GM12878 (cell line): Measurements from ENCODE around the gene SIK3.

Source experiments
- CREM ChIP-seq: IDR thresholded peaks from 2 replicates; pipeline ENCODE4 v1.6.1; 2014; ENCODE audit warnings: antibody characterized with exemption, low read depth
- DPF2 ChIP-seq: fragments of 450-650 bp; IDR thresholded peaks from 2 replicates; pipeline ENCODE4 v1.6.1; 2017; ENCODE audit warnings: mild to moderate bottlenecking
- EZH2 ChIP-seq: IDR thresholded peaks from 2 replicates; pipeline ENCODE4 v1.6.1; 2012; ENCODE audit warnings: low read depth, mild to moderate bottlenecking, control low read depth, inconsistent platforms, low read length, borderline replicate concordance; ENCODE audit not compliant: control insufficient read depth
- FOS ChIP-seq: IDR thresholded peaks from 3 replicates; pipeline ENCODE4 v1.6.1; 2011; ENCODE audit warnings: borderline replicate concordance; ENCODE audit not compliant: insufficient read length; ENCODE audit errors: extremely low read depth
- KAT2A ChIP-seq: conservative IDR thresholded peaks from 2 replicates; pipeline ENCODE4 v1.6.1; 2011; ENCODE audit warnings: low read depth, low read length; ENCODE audit not compliant: control insufficient read depth
- SMAD1 ChIP-seq: fragments of 450-650 bp; IDR thresholded peaks from 2 replicates; pipeline ENCODE4 v1.6.1; 2018; ENCODE audit warnings: mild to moderate bottlenecking, low read depth; ENCODE audit not compliant: partially characterized antibody
- TAF1 ChIP-seq: IDR thresholded peaks from 2 replicates; pipeline ENCODE4 v1.6.1; 2011; ENCODE audit warnings: mild to moderate bottlenecking, low read depth, low read length, borderline replicate concordance
- TCF7 ChIP-seq: IDR thresholded peaks from 2 replicates; pipeline ENCODE4 v1.6.1; 2014; ENCODE audit warnings: antibody characterized with exemption, borderline replicate concordance
- ZNF24 ChIP-seq: fragments of 450-650 bp; IDR thresholded peaks from 2 replicates; pipeline ENCODE4 v1.6.1; 2017; ENCODE audit warnings: antibody characterized with exemption, mild to moderate bottlenecking
- ZNF274 ChIP-seq: IDR thresholded peaks from one replicate; pipeline ENCODE4 v1.8.0; 2011; ENCODE audit not compliant: insufficient read length, insufficient read depth
- TF ChIP-seq, protein P1 (sequence below), 3 experiments: IDR thresholded peaks in 2 of 3; conservative IDR thresholded peaks in 1 of 3; 2 replicates each; pipeline ENCODE4 v1.5.1; 2011; ENCODE audit warnings: low read depth in 3 of 3, low read length in 3 of 3, mild to moderate bottlenecking in 3 of 3, control low read depth in 2 of 3, moderate library complexity in 2 of 3, inconsistent platforms in 1 of 3, mixed read lengths in 1 of 3; ENCODE audit not compliant: control insufficient read depth in 2 of 3, insufficient read depth in 1 of 3; ENCODE audit errors: extremely low read depth in 1 of 3
- TF ChIP-seq, protein P2 (sequence below): fragments of 450-650 bp; IDR thresholded peaks from 2 replicates; pipeline ENCODE4 v1.6.1; 2016; ENCODE audit warnings: mild to moderate bottlenecking, moderate library complexity, borderline replicate concordance
- TF ChIP-seq, protein P3 (sequence below): fragments of 450-650 bp; IDR thresholded peaks from 2 replicates; pipeline ENCODE4 v1.6.1; 2017; ENCODE audit warnings: mild to moderate bottlenecking
- TF ChIP-seq, protein P4 (sequence below): fragments of 150-350 bp; IDR thresholded peaks from 2 replicates; pipeline ENCODE4 v1.6.1; 2016; ENCODE audit warnings: low read depth, low read length

DNA sequence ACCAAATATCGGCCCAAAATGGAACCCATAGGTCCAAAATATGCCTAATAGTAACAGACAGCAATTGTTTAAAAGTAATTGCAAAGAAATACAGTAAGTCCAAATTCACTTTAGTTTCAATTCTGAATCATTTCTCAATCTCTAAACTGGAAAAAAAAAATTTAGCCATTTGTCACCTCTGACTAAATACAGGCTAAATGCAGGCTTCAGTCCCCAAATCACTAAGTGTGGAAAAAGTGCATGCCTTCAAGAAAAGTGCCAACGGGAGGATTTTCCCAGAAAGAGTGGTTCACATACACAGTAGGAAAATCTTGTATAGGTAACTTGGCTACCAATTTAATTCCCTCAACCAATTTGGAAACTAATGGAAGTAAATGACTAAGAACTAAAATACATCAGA lies 35.7 kb downstream of the SIK3 start:
- TF ChIP-seq, protein P1, sequence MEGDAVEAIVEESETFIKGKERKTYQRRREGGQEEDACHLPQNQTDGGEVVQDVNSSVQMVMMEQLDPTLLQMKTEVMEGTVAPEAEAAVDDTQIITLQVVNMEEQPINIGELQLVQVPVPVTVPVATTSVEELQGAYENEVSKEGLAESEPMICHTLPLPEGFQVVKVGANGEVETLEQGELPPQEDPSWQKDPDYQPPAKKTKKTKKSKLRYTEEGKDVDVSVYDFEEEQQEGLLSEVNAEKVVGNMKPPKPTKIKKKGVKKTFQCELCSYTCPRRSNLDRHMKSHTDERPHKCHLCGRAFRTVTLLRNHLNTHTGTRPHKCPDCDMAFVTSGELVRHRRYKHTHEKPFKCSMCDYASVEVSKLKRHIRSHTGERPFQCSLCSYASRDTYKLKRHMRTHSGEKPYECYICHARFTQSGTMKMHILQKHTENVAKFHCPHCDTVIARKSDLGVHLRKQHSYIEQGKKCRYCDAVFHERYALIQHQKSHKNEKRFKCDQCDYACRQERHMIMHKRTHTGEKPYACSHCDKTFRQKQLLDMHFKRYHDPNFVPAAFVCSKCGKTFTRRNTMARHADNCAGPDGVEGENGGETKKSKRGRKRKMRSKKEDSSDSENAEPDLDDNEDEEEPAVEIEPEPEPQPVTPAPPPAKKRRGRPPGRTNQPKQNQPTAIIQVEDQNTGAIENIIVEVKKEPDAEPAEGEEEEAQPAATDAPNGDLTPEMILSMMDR (IDR thresholded peaks at IDR 0.05 in 2 of 3, conservative IDR thresholded peaks at IDR 0.05 in 1 of 3; ENCODE audit: control insufficient read depth in 2 of 3, extremely low read depth in 1 of 3, insufficient read depth in 1 of 3, low read depth in 3 of 3, low read length in 3 of 3) = no peak
- TF ChIP-seq ZNF274 = no peak
- TF ChIP-seq FOS = no peak
- TF ChIP-seq CREM = no peak
- TF ChIP-seq, protein P2, sequence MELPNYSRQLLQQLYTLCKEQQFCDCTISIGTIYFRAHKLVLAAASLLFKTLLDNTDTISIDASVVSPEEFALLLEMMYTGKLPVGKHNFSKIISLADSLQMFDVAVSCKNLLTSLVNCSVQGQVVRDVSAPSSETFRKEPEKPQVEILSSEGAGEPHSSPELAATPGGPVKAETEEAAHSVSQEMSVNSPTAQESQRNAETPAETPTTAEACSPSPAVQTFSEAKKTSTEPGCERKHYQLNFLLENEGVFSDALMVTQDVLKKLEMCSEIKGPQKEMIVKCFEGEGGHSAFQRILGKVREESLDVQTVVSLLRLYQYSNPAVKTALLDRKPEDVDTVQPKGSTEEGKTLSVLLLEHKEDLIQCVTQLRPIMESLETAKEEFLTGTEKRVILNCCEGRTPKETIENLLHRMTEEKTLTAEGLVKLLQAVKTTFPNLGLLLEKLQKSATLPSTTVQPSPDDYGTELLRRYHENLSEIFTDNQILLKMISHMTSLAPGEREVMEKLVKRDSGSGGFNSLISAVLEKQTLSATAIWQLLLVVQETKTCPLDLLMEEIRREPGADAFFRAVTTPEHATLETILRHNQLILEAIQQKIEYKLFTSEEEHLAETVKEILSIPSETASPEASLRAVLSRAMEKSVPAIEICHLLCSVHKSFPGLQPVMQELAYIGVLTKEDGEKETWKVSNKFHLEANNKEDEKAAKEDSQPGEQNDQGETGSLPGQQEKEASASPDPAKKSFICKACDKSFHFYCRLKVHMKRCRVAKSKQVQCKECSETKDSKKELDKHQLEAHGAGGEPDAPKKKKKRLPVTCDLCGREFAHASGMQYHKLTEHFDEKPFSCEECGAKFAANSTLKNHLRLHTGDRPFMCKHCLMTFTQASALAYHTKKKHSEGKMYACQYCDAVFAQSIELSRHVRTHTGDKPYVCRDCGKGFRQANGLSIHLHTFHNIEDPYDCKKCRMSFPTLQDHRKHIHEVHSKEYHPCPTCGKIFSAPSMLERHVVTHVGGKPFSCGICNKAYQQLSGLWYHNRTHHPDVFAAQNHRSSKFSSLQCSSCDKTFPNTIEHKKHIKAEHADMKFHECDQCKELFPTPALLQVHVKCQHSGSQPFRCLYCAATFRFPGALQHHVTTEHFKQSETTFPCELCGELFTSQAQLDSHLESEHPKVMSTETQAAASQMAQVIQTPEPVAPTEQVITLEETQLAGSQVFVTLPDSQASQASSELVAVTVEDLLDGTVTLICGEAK = no peak
- no peak for TF ChIP-seq EZH2
- no peak for TF ChIP-seq TAF1
- TF ChIP-seq DPF2 = no peak; the same call in 1 of the 2 replicates
- no peak for TF ChIP-seq TCF7
- TF ChIP-seq KAT2A = no peak
- TF ChIP-seq SMAD1 = no peak
- TF ChIP-seq, protein P3, sequence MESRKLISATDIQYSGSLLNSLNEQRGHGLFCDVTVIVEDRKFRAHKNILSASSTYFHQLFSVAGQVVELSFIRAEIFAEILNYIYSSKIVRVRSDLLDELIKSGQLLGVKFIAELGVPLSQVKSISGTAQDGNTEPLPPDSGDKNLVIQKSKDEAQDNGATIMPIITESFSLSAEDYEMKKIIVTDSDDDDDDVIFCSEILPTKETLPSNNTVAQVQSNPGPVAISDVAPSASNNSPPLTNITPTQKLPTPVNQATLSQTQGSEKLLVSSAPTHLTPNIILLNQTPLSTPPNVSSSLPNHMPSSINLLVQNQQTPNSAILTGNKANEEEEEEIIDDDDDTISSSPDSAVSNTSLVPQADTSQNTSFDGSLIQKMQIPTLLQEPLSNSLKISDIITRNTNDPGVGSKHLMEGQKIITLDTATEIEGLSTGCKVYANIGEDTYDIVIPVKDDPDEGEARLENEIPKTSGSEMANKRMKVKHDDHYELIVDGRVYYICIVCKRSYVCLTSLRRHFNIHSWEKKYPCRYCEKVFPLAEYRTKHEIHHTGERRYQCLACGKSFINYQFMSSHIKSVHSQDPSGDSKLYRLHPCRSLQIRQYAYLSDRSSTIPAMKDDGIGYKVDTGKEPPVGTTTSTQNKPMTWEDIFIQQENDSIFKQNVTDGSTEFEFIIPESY = no peak
- TF ChIP-seq, protein P4, sequence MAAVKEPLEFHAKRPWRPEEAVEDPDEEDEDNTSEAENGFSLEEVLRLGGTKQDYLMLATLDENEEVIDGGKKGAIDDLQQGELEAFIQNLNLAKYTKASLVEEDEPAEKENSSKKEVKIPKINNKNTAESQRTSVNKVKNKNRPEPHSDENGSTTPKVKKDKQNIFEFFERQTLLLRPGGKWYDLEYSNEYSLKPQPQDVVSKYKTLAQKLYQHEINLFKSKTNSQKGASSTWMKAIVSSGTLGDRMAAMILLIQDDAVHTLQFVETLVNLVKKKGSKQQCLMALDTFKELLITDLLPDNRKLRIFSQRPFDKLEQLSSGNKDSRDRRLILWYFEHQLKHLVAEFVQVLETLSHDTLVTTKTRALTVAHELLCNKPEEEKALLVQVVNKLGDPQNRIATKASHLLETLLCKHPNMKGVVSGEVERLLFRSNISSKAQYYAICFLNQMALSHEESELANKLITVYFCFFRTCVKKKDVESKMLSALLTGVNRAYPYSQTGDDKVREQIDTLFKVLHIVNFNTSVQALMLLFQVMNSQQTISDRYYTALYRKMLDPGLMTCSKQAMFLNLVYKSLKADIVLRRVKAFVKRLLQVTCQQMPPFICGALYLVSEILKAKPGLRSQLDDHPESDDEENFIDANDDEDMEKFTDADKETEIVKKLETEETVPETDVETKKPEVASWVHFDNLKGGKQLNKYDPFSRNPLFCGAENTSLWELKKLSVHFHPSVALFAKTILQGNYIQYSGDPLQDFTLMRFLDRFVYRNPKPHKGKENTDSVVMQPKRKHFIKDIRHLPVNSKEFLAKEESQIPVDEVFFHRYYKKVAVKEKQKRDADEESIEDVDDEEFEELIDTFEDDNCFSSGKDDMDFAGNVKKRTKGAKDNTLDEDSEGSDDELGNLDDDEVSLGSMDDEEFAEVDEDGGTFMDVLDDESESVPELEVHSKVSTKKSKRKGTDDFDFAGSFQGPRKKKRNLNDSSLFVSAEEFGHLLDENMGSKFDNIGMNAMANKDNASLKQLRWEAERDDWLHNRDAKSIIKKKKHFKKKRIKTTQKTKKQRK = no peak
- no peak for TF ChIP-seq ZNF24
